ENCODE data around the gene RLN3.
"Not testable (repeated sequence)": the region's sequence is repeated elsewhere in the genome, so short reads cannot be mapped to it uniquely, and the experiment has no call there.

The RLN3 gene

DNA sequence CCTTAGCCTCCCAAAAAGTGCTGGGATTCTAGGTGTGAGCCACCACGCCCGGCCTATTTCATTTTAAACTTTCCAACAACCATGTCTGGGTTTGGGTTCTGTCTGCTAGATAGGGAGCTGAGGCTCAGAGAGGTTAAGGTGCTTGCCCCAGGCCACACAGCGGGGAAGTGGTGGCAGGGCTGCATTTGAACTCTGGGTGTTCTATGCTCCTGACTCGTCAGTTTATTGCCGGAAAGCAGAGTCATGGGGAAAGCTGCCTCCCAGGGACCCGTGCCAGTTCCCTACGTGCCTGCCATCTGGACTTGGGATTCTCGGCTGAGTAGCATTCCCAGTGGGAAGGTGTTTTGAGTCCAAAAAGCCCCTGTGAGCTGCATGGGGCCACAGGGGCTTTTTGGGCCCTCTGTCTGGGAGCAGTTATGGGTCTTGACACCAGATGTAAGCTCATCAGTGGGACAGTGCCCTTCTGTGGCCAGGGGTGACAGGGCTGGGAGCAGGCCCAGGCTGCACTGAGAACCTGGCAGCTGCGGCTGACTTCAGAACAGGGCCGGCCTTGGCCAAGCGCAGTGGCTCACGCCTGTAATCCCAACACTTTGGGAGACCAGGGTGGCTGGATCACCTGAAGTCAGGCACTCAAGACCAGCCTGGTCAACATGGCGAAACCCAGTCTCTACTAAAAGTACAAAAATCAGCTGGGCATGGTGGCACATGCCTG, 32.8 kb upstream of the RLN3 start:
- no peak for DNase-seq (ENCODE audit: low spot score)

DNA sequence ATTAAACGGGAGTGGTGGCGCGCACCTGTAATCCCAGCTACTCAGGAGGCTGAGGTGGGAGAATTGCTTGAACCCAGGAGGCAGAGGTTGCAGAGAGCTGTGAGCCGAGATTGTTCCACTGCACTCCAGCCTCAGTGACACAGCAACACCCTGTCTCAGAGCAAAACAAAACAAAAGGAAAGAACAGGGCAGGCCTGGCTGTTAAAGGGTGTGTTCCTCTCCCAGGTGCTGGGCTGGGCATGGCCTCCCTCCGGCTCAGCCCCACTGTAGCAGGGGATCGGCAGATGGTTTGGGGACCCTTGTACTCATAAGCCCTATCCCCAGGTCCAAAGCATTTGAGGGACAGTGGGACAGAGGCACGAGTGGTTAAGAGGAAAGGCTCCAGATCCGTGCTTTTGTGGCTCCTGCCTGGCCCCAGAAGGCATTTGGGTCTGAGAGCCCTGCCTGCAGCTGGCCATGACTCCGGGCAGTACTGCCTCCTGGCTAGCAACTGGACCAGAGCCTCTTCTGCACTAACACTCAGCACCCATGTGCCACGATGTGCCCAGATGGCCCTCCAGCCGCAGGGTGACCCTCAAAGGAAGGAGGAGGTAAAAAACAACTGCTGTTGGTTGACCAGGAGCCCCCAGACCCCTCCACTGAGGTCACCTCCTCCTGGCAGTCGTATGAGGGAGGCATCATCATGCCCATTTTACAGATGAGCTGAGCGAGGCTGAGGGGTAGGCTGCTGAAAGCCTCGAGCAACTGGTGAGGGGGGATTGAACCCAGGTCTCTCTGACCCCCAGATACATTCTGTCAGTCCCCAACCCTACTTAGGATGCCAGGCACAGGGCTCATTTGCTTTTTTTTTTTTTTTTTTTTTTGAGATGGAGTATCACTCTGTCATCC, 31.8 kb upstream of the RLN3 start:
- DNase-seq (ENCODE audit: low spot score): no peak

DNA sequence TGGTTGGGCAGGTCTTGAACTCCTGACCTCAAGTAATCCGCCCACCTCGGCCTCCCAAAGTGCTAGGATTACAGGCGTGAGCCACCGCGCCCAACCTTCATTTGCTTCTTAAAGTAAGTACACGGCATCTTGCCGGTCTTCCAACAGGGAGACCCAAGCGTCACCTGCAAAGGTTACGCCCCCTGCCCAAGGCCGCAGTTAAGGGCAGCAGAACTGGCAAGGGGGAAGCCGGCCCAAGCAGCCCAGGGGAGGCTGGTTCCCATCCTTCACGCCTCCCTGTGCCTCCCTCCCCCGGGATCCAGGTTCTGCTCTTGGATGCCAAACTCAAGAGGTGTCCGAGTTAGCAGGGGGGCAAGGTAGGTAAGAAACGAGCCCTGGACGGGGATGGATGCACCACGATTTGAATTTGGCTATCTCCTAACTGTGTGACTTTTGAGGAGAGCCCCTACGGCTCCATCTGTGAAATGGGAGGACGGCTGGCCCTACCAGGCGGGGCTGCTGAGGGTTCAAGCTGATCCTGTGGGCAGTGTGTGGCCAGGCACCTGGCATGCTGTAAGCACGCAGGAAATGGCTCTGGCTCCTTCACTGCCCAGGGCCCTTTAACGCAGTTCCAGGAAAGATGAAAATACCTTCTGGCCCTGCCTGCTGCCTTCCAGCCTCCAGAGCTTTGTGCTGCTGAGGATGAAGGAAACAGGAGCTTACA, 30.9 kb upstream of the RLN3 start:
- DNase-seq (ENCODE audit: low spot score): no peak

DNA sequence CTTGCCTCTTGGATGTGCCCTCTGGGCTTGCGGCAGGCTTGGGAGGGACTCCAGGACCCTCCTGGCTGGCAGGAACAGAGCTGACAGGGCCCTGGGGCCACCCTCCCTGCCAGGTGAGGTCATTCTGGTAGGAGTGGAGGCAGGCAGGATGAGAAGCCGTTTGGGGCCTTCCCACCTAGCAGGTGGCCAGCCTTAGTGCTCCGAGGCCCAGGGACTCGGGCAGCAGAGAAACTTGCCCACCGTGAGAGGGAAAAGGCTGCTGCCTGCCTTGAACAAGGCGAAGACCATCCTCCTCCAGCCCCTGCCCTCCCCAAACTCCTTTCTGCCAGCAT, 30.4 kb upstream of the RLN3 start:
- no peak for DNase-seq (ENCODE audit: low spot score)

DNA sequence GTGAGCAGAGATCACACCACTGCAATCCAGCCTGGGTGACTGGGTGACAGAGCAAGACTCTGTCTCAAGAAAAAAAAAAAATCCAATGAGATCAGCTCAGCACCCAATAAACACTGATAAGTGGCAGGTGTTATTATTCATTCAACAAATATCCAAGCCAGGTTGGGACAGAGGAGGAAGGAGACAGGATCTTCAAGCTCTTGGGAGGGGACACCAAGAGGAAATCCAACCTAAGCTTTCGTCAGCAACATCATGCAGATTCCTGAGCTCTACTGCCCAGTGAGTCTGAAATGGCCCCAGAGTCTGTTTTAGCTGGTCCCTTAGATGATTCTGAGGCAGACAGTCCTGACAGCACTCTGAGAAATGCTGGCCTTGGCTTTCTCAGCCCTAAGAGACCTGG, 29.5 kb upstream of the RLN3 start:
- no peak for DNase-seq (ENCODE audit: low spot score)

DNA sequence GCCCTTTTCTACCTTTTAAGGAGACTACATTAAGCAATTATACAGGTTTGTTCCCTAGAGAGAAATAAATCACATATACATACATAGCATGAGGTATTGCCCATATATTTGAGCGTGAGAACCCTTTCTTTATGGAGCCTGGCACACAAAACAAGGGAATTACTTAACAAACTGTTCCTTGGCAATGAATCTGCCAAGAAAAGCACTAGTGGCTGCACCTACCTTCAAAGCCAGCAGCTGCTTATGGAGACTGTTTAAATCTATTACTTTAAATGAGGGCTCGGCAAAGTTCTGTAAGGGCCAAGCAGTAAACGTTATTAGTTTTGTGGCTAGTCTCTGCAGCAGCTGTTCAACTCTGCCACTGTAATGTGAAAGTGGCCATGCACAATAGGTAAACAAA, 28.9 kb upstream of the RLN3 start:
- DNase-seq (ENCODE audit: low spot score): no peak

DNA sequence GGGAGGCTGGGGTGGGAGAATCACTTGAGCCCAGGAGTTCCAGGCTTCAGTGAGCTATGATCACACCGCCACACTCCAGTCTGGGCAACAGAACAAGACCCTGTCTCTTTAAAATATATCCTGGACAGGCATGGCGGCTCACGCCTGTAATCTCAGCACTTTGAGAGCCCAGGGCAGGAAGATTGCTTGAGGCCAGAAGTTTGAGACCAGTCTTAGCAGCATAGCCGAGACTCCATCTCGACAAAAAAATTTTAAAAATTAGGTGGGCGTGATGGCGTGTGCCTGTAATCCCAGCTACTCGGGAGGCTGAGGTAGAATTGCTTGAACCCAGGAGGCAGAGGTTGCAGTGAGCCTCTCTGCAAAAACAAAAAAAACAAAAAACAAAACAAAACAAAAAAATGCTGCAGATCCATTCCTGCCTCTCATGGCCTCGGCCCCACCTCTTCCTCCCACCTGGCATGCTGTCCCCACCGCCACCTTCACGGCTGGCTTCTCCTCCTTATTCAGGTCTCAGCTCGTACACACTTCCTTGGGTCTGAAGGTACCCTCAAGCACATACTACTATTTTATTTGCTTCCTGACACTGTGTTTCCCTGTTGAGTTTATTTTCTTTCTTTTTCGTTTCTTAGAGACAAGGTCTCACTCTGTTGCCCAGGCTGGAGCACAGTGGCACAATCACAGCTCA, 27.1 kb upstream of the RLN3 start:
- no peak for DNase-seq (ENCODE audit: low spot score)

DNA sequence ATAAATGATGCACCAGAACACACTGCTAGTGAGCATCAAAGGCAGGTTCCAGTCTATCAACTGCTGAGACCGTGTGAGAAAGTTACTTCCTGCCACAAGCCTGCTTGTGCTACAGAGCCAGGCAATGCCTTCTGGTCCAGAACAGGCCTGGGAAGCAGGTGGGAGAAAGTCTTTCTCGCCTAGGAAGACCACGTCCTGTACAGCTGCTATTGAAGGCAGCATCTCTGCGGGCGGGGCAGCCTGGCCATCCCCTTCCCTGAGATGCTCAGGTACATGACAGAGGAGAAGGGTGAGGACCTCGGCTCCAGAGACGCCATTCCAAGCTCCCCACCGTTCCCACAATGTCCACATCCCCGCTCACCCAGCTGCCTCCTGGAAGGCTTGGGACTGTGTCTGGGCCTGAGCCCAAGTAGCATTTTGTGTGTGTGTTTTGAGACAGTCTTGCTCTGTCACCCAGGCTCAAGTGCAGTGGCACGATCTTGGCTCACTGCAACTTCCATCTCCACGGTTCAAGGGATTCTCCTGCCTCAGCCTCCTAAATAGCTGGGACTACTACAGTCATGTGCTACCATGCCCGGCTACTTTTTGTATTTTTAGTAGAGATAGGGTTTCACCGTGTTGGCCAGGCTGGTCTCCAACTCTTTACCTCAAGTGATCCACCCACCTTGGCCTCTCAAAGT, 25.2 kb upstream of the RLN3 start:
- DNase-seq (ENCODE audit: low spot score): no peak

- no peak for DNase-seq (ENCODE audit: low spot score)
These were observed 24.5 kb upstream of the RLN3 start for GRCh38 chr19:14003251-14004055.

GRCh38 chr19:14004619-14005348, 23.2 kb upstream of the RLN3 start:
- no peak for DNase-seq (ENCODE audit: low spot score)

GRCh38 chr19:14005349-14006084, 22.4 kb upstream of the RLN3 start:
- peak; percentile 48 for DNase-seq (ENCODE audit: low spot score)

- peak; percentile 89 for DNase-seq (ENCODE audit: low spot score)
These were observed 21.7 kb upstream of the RLN3 start, which contains the start of gene RFX1 for GRCh38 chr19:14006085-14006765. TSS of gene RFX1 (minus strand) at chr19:14006320. CDS start at chr19:13993843, 12,477 bp downstream.

- DNase-seq (ENCODE audit: low spot score): no peak
These were observed 21.0 kb upstream of the RLN3 start for GRCh38 chr19:14006766-14007562.

DNA sequence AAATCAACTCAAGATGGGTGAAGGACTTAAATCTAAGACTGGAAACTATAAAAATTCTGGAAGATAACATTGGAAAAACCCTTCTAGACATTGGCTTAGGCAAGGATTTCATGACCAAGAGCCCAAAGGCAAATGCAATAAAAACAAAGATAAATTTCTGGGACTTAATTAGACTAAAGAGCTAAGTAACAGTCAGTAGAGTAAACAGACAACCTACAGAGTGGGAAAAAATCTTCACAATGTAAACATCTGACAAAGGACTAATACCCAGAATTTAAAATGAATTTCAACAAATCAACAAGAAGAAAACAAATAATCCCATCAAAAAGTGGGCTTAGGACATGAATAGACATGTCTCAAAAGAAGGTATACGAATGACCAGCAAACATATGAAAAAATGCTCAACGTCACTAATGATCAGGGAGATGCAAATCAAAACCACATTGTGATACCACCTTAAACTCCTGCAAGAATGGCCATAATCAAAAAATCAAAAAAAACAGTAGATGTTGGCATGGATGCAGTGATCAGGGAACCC, 15.5 kb upstream of the RLN3 start:
- no peak for DNase-seq (ENCODE audit: low spot score)

- no peak for DNase-seq (ENCODE audit: low spot score)
These were observed 12.4 kb upstream of the RLN3 start for GRCh38 chr19:14015524-14016035.

GRCh38 chr19:14019100-14019499, 8.8 kb upstream of the RLN3 start:
- DNase-seq (ENCODE audit: low spot score): no peak

DNA sequence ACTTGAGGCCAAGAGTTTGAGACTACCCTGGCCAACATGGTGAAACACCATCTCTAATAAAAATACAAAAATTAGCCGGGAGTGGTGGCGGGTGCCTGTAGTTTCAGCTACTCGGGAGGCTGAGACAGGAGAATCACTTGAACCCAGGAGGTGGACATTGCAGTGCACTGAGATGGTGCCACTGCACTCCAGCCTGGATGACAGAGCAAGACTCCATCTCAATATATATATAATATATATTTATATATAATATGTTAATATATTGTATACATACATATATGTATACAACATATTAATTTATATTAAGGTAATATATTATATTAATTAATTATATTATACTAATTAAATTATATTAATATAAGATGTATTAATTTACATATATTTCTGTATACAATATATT, 8.2 kb upstream of the RLN3 start:
- DNase-seq (ENCODE audit: low spot score): not testable (repeated sequence)

Data from COLO829 (cell line).